ENCODE data around the gene PIK3AP1.
"Not testable (repeated sequence)": the region's sequence is repeated elsewhere in the genome, so short reads cannot be mapped to it uniquely, and the experiment has no call there.

Gene PIK3AP1

DNA sequence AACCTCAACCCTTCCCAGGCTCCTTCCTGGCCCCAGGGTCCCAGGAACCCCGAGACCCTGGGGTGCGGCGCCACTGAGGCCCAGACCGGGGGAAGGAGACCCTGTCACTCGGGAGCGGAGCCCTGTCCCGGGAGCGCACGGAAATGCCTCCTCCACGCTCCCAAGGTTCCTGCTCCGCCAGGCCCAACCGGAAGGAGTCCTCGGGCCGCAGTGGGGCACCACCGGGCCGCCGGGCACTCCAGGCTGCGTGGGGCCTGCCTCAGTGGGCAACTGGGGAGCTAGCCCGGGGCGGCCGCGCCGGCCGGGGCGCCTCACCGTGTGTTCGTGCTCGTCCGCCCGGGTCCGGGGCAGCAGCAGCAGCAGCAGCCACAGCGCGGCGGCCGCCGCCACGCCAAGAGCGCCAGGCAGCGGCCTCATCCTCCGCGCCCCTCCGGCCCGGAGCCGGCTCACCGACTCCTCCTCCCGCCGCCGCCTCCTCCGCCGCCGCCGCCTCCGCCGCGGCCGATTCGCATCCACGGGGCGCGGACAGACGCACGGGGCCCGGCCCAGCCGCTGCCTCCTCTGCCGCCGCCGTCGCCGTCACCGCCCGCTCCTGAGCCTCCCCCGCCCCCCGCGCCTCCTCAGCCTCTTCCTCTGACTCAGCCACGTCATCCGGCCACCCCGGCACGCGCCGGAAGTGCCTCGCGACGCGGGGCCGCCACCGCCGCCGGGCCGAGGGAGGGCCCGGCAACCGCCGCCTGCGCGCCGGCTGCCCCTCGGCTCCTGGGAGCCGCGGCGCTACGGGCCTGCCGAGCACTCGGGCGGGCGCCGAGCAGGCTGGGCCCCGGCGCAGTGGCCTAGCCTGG is 133.7 kb downstream of the PIK3AP1 start, which contains the start of gene TM9SF3:
TSS of gene TM9SF3 (minus strand) at position 594 of the 845 bp plus-strand sequence. CDS start at position 417, 177 bp downstream.
- DNase-seq (ENCODE audit: low read depth in 1 of 2, low spot score in 1 of 2) = peak; percentile 86 to 87

DNA sequence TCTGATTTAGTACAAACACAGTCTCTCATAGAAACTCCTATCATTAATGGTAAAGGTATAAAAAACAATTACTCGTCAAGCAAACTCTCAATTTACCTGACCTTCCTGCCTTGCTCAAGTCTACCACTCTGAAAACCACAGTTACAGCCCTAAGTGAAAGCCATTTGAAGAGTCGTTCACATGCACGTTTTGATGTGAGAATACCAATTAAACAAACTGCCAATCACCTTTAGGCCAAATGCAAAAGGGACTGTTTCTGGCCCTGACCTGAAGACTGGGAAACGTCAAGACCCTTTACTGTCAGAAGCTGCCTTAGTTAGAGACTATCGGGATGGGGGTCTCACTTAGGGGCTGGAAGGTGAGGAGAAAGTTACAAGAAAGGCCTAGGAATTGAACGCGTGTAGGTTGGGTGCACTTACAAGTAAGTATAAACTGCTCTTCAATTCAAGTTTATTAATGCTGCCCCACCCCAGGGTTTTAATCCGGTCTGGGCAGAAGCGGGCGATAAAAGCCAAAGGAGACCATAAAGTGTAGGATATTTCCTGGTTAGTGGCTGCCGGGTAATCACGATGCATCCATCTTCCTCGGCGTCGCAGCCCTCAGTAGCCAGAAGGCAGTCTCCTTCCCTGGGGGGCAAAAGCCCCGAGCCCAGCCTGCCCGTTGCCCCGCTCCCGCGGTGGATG is 134.4 kb downstream of the PIK3AP1 start:
- no peak for DNase-seq (ENCODE audit: low read depth in 1 of 2, low spot score in 1 of 2)

DNA sequence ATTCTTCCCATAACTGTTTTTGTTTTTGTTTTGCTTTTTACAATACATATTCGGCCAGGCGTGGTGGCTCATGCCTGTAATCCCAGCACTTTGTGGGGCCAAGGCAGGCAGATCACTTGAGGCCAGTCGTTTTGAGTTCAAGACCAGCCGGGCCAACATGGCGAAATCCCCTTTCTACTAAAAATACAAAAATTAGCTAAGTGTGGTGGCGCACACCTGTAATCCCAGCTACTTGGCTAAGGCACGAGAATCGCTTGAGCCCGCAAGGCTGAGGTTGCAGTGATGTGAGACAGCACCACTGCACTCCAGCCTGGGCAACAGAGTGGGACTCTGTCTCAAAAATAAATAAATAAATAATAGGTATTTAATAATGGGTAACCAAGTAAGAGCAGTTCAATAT is 135.8 kb downstream of the PIK3AP1 start:
- DNase-seq (ENCODE audit: low read depth in 1 of 2, low spot score in 1 of 2) = no peak

DNA sequence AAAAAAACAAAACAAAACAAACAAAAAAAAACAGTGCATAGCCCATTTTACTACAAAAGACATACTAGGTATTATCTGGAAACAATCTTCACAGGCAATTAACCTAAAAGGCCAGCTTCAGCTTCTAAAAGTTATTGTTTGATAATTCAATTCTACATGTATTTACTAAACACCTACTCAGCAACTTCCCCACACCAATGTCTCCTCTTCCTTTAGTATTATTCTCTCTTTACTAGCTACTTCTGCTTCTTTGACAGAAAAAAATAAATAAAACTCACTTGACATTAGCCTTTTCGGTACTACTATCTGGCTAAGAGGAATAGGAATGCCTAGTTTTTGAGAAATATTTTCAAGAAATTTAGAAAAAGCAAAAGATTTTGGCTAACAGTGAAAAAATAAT is 136.3 kb downstream of the PIK3AP1 start:
- DNase-seq (ENCODE audit: low read depth in 1 of 2, low spot score in 1 of 2) = no peak

DNA sequence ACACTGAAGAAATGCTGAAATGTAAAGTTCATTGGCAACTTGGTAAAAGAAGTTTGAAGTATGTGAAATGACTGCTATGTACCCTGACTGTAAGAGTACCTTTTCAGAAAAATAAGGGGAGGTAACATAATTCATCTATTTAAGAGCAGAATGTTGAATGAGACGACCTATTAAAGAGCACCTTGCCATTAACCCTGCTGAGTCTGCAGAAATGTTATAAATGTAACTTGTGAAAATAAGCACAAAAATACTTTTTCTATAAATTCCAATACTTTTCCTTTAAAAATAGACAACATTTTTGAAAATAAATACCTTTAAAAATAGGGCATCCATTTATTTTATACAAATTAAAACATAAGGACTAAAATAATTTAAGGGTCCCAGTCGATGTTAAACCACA is 141.2 kb downstream of the PIK3AP1 start:
- no peak for DNase-seq (ENCODE audit: low read depth in 1 of 2, low spot score in 1 of 2)

DNA sequence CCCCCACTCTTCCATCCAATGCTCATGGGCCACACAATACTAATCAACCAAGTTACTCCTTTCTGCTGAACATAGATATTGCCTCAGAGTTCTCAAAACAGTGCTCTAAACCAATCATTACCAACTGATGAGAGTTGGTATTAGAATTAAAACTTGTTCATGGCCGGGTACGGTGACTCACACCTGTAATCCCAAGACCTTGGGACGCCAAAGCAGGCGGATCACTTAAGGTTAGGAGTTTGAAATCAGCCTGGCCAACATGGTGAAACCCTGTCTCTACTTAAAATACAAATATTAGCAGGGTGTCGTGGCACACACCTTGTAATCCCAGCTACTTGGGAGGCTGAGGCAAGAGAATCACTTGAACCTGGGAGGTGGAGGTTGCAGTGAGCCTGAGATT is 141.7 kb downstream of the PIK3AP1 start:
- DNase-seq (ENCODE audit: low read depth in 1 of 2, low spot score in 1 of 2) = no peak

DNA sequence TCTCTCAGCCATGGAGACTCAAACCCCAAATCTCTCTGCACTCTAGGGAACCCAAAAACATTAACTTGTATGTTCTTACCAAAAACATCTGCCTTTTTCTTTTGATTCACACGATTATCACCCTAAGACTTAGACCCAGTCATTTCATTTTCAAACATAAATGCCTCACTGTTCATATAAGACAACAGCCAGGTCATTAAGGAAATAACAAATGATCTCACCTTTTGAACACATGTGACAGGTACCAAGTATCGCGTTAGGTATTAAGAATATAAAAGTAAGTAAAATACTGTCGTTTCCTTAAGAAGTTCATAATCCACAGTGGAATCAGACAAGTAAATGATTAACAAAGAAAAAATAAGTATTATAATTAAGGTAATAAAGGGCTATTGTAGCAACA is 142.3 kb downstream of the PIK3AP1 start:
- no peak for DNase-seq (ENCODE audit: low read depth in 1 of 2, low spot score in 1 of 2)

DNA sequence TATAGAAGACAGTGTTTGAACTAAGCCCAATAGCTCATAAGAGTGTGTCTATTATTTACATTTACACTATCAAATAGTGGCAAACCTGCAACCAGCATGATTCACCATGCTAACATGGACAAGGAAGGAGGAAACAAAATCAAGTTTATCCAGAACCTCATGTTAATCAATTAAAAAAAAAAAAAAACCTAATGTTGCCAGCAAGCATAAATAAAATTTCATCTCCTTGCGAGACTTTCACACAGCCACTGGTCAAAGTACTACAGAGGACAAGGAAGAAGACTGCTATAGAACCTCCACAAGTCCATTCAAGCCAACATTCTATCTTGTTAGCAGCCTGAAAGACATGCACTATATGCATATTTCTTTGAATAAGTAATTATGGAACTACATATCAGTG is 143.2 kb downstream of the PIK3AP1 start:
- DNase-seq (ENCODE audit: low read depth in 1 of 2, low spot score in 1 of 2) = no peak

DNA sequence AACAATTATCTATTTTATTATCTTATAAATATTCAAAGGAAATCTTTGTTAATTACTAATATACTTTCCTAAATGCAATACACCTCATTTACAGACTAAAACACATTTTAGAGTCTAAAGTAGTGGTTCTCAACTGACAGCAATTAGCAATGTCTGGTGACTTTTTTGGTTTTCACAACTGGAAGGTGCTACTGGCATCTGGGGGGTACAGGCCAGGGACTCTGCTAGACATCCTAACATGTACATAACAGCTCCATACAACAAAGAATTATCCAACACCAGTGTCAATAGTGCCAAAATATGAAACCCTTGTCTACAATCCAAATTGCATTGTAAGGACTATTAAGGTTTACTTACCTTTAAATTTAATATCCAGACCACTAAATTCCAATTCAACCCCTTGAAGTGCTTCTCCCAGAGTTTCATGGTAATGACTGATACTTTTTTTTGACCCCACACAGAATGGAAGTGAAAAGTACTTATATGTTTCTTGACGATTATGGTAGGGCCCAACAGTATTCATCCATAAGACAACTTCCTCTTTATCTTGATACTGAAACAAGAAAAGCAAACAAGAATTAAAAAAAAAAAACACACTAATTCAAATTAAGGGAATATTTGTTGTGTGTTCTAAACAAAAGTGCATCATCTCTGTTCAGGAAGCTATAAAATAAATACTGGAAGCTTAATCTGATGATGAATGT is 143.9 kb downstream of the PIK3AP1 start:
- no peak for DNase-seq (ENCODE audit: low read depth in 1 of 2, low spot score in 1 of 2)

DNA sequence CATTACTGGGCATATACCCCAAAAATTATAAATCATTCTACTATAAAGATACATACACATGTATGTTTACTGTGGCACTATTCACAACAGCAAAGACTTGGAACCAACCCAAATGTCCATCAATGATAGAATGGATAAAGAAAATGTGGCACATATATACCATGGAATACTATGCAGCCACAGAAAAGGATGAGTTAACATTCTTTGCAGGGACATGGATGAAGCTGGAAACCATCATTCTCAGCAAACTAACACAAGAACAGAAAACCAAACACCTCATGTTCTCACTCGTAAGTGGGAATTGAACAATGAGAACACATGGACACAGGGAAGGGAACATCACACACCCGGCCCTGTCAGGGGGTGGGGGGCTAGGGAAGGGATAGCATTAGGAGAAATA is 145.8 kb downstream of the PIK3AP1 start:
- not testable (repeated sequence) for DNase-seq (ENCODE audit: low read depth in 1 of 2, low spot score in 1 of 2)

DNA sequence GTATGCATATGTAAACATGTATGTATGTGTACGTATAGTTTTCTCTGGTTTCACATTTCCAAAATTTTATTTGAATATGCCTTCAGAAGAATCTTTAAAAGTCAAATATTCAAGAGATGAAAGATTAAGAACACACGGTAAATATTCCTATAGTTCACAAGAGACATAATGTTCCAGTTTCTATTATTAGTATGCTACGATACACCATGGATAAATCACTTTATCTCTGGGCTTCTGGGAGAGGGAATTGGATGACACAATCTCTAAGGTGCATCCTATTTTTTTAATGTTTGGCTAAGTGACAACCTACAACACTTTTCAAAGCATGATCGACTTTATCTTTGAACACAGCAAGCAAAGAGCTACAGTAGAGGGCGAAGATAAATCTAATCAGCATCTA is 147.3 kb downstream of the PIK3AP1 start:
- DNase-seq (ENCODE audit: low read depth in 1 of 2, low spot score in 1 of 2) = no peak

DNA sequence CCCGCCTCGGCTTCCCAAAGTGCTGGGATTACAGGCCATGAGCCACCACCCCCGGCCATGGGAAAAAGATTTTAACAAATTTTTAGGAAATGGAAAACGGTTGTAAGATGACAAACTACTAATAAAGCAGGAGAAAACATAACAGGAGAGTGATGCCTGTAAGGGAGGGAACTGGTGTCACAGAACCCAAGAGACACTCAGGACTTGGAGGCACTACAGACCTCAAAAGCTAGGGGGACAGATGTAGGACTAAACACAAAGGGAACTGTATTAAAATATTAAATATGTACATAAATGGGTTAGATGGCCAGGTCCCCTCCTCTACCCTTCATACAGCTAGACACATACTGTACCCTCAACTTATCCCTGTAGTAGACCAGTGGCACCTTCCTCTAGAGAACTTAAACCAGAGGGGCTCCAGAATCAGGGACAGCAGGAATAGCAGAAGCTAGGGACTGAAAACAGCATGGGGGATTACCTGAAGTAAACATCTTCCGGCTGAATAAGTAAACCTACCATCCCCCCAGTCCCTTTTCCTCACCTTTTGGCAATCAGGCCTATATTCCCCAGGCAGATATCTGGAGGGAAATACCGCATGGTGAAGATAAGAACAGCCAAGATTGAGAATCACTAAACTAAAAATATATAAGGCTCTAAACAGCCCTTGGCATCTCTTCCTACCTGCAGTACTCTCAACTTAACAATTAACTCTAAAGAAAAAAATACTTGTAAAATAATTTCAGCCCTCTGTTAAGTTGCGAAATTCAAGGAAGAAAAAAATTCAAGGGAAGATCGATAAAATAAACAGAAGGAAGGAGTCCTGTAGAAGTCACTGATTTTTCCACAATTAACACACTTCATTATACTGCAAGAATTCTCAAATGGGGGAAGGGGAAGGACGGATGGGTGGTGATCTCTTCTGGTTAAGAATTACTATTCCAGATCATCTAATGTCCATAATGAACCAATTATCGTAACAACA is 149.0 kb downstream of the PIK3AP1 start:
- DNase-seq (ENCODE audit: low read depth in 1 of 2, low spot score in 1 of 2) = no peak

DNA sequence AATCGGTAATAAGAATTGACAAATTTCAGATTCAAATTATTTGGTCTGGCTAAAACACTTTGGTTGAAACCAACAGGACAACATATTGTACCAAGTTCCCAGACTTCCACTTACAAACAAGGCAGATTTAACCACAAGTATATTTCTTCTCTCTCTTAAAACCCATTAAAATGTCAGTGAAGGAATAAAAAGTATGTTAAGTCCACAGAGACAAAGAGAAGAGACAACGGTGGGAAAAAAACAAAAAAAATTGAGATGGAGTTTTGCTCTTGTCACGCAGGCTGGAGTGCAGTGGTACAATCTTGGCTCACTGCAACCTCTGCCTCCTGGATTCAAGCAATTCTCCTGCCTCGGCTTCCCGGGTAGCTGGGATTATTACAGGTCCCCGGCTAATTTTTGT is 149.8 kb downstream of the PIK3AP1 start:
- no peak for DNase-seq (ENCODE audit: low read depth in 1 of 2, low spot score in 1 of 2)

DNA sequence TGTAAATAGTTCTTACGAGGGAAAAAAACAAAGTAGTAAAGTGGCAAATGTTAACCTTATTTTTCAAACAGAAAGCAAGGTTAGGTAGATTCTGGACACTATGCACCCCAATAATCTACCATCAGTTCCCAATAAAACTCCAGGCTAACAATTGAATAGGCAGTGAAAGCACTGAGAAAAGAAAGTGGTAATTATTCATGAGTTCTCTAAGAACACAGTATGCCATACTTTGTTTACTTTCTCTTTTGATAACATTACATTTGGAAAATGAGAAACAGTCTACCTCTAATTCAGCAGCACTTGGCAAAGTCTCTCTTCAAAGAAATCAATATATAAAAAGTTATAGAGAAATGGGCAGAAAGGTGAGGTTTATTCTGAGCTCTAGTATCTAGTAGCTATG is 151.9 kb downstream of the PIK3AP1 start:
- DNase-seq (ENCODE audit: low read depth in 1 of 2, low spot score in 1 of 2) = no peak

DNA sequence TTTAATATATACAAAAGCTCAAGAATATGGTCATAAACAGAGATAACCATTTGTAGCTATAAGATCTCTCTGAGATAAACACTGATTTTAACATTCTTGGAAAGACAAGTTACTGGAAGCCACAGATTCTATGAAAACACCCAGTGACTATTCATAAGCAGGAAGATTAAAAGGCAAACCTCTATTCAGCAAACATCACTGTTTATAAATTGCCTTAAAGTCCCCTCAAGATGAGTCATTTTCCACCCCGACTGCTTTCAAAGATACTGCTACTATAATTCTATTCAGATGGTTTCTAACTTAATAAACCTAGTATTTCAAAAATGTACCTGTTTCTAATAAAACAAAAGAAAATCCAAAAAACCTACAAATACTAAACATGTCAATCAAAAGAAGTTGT is 154.5 kb downstream of the PIK3AP1 start:
- DNase-seq (ENCODE audit: low read depth in 1 of 2, low spot score in 1 of 2) = no peak

DNA sequence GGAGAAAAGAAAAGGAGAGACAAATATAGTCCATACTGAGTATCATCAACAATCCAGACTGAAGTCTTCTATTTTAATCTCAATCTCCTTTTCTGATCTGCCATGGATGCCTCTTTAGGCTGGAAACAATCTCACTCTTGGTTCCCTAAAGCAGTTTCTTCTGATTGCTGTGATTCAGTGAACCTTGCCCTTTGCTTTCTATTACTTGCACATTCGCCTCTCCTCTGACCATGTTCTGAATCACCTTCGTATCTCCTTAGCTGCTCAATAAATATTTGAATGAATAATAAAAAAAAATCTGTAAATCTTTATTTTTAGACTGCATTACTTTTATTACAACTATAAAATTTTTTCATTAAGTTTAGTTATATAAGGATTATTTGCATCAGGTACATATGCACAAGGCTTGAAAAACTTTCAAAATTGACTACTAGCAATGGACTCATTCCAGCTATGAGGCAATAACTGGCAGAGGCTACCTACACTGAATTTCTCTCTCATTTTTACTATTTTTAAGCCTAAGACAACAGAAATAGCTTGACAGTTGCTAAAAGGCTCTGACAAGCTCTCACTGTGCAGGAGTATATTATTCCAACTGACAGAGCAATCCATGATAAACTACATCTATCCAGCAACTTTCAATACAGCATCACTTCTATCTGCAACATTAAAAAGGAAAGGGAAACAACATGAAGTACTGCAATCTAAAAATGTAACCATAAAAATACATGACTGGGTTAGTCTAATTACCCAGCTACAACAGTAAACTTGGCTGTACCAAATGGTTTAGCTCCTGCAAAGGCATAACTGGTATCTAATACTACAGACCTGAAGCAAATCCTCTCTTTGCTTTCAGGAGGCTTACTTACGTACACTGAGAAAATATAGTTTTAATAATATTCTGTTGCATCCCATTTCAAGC is 159.1 kb downstream of the PIK3AP1 start:
- no peak for DNase-seq (ENCODE audit: low read depth in 1 of 2, low spot score in 1 of 2)

DNA sequence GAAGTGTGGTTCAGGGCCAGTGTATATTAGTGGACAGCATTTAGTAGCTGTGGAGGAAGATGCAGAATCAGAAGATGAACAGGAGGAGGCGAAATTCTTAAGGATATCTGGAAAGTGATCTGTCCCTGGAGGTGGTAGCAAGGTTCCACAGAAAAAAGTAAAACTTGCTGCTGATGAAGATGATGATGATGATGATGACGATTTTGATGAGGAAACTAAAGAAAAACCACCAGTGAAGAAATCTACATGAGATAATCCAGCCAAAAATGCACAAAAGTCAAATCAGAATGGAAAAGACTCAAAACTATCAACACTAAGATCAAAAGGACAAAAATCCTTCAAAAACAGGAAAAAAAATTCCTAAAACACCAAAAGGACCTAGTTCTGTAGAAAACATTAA is 159.8 kb downstream of the PIK3AP1 start:
- no peak for DNase-seq (ENCODE audit: low read depth in 1 of 2, low spot score in 1 of 2)

DNA sequence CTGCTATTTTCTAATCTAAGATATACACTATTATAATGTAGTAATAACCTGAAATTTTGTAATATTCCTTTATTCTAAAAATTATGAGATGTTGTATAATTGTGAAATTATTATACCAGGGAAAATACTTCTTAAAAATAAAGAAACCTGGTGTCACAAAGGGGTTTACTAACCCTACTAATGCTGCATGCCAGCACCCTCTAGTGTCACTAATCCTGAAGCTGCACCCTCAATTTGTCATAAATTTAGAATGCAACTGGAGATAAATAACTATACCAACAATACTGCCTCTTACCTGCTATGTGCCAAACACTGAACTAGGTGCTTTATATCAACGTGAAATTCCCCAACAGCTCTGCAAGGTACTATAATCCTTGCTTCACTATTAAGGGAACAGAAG is 164.3 kb downstream of the PIK3AP1 start:
- no peak for DNase-seq (ENCODE audit: low read depth in 1 of 2, low spot score in 1 of 2)

DNA sequence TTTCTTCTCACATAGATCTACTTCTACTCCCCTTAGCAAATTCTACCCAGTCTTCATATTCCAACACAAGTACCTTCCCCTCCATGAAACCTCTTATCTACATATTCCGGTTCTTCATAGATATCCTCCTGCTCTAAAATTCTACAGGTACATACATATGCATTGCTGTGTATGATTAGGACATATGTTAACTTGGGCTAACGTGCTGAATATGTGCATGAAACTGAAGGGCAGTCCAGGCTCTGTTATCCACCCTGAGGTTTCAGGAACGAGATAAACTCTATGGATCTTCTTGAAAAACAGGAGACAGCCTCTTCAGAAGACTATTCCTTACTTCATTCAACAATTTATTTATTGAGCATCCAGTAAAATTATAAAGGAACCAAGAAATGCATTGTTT is 165.0 kb downstream of the PIK3AP1 start:
- no peak for DNase-seq (ENCODE audit: low read depth in 1 of 2, low spot score in 1 of 2)

DNA sequence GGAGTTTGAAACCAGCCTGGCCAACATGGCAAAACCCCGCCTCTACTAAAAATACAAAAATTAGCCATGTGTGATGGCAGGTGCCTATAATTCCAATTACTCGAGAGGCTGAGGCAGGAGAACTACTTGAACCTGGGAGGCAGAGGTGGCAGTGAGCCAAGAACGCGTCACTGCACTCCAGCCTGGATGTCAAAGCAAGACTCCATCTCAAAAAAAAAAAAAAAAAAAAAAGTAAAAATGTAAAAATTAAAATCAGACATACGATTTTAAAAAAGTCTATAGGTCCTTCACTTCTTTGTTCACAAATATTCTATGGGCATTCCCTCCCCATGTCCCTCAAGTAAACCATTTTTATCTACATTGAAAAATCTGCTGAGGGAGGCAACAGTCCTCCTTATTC is 171.7 kb downstream of the PIK3AP1 start:
- no peak for DNase-seq (ENCODE audit: low read depth in 1 of 2, low spot score in 1 of 2)
